Tibial artery (tissue), 4 donors: ENCODE data around the gene TRIM33.
A peak's percentile ranks its signal among the peaks of the same experiment; 100 is the strongest.

Source experiments
- DNase-seq, 2 donors: peaks; one replicate each; pipeline ENCODE4 v3.0.0-alpha.2; 2019
- H3K27ac ChIP-seq, 2 donors: fragments of 200-600 bp; sonication (generic) in 1 of 2; 1 replicate in 1 of 2; 2 replicates in 1 of 2; pipeline ENCODE4 v1.5.1; 2018 to 2019; ENCODE audit warnings: mild to moderate bottlenecking in 1 of 2
- H3K27me3 ChIP-seq, 2 donors: fragments of 200-600 bp; sonication (generic) in 1 of 2; one replicate each; pipeline versions ENCODE4 v1.5.1 to v1.6.0; 2016 to 2019
- H3K36me3 ChIP-seq, 3 donors: fragments of 200-600 bp; sonication (generic) in 2 of 3; one replicate each; pipeline ENCODE4 v1.5.1; 2016 to 2019; ENCODE audit warnings: mild to moderate bottlenecking in 2 of 3
- H3K4me1 ChIP-seq, 4 donors: fragments of 200-600 bp; sonication (generic) in 2 of 4; 1 replicate in 3 of 4; 2 replicates in 1 of 4; pipeline ENCODE4 v1.5.1; 2016 to 2019
- H3K4me3 ChIP-seq, 2 donors: fragments of 200-600 bp; sonication (generic) in 1 of 2; 1 replicate in 1 of 2; 2 replicates in 1 of 2; pipeline ENCODE4 v1.5.1; 2018 to 2019; ENCODE audit warnings: mild to moderate bottlenecking in 2 of 2
- H3K9me3 ChIP-seq, 3 donors: fragments of 200-600 bp; sonication (generic) in 1 of 3; one replicate each; pipeline ENCODE4 v1.5.1; 2016 to 2019
- CTCF ChIP-seq, 2 experiments: fragments of 200-600 bp in 1 of 2; fragments of 450-650 bp in 1 of 2; IDR thresholded peaks; one replicate each; pipeline ENCODE4 v1.5.1; 2017 to 2019; ENCODE audit warnings: antibody characterized with exemption in 2 of 2, mild to moderate bottlenecking in 1 of 2, moderate library complexity in 1 of 2
- intact Hi-C: fragments of 100-400 bp; cut with DNase I; formaldehyde crosslinking; loops from one replicate; pipeline ENCODE4 v1.15.0; 2023; ENCODE audit warnings: low total_unique reads

TRIM33 gene

GRCh38 chr1:114511032-114511785 is at the start of gene TRIM33:
Gene TRIM33, minus strand, starts transcription at chr1:114511203. Its CDS starts 127 bp downstream, at chr1:114511076.
- peak; percentile 85 to 95 for DNase-seq
- H3K9me3 ChIP-seq = no peaks in the 10 kb centered on the region
- peak within 1 kb of the TSS; percentile 93 to 96 for H3K27ac ChIP-seq
- H3K27me3 ChIP-seq = no peaks in the 10 kb centered on the region
- peaks cover 0 to 43% (median 31%) of the 10 kb centered on the region in 4 donors for H3K4me1 ChIP-seq
- H3K36me3 ChIP-seq = no peaks in the 10 kb centered on the region
- peak within 1 kb of the TSS; percentile 90 to 98 for H3K4me3 ChIP-seq
- no peak for TF ChIP-seq CTCF (IDR thresholded peaks at IDR 0.05)
- intact Hi-C loops = loop anchor here (2.0 kb wide), 1 partner anchor 70 kb away; the partner anchor contains the start of gene BCAS2

GRCh38 chr1:114559356-114559755 is 48.4 kb upstream of the TRIM33 start:
- Histone ChIP-seq H3K9me3 (no peaks in the 10 kb centered on the region), H3K4me1 (no peaks in the 10 kb centered on the region), H3K4me3 (no peak overlapping the region), H3K36me3 (peaks cover 0 to under 1% (median 0%) of the 10 kb centered on the region in 3 donors), H3K27ac (no peak overlapping the region), H3K27me3 (no peaks in the 10 kb centered on the region)
- intact Hi-C loops = no loop called here
- TF ChIP-seq CTCF (IDR thresholded peaks at IDR 0.05) = no peak
- no peak for DNase-seq

GRCh38 chr1:114558544-114558943 is 47.5 kb upstream of the TRIM33 start:
- Histone ChIP-seq H3K9me3 (no peaks in the 10 kb centered on the region), H3K4me3 (no peak overlapping the region), H3K27ac (no peak overlapping the region), H3K4me1 (no peaks in the 10 kb centered on the region), H3K36me3 (no peaks in the 10 kb centered on the region), H3K27me3 (no peaks in the 10 kb centered on the region)
- intact Hi-C loops = no loop called here
- peak in 1 of 2 experiments; percentile 27 for TF ChIP-seq CTCF (IDR thresholded peaks at IDR 0.05)
- no peak for DNase-seq

- H3K4me3 ChIP-seq = no peak overlapping the region
Observed at GRCh38 chr1:114554577-114554976, 43.6 kb upstream of the TRIM33 start.

GRCh38 chr1:114552106-114552639 is 41.2 kb upstream of the TRIM33 start:
- H3K27ac ChIP-seq = no peak overlapping the region
- H3K4me1 ChIP-seq = no peaks in the 10 kb centered on the region
- no peak for TF ChIP-seq CTCF (IDR thresholded peaks at IDR 0.05)
- H3K9me3 ChIP-seq = no peaks in the 10 kb centered on the region
- H3K4me3 ChIP-seq = no peak overlapping the region
- no peaks in the 10 kb centered on the region for H3K36me3 ChIP-seq
- DNase-seq = no peak
- intact Hi-C loops = no loop called here
- no peaks in the 10 kb centered on the region for H3K27me3 ChIP-seq

More at GRCh38 chr1:114554577-114554976, 43.6 kb upstream of the TRIM33 start:
- no peak overlapping the region for H3K27ac ChIP-seq
- H3K36me3 ChIP-seq = no peaks in the 10 kb centered on the region
- TF ChIP-seq CTCF (IDR thresholded peaks at IDR 0.05) = no peak
- no peaks in the 10 kb centered on the region for H3K27me3 ChIP-seq
- no peak for DNase-seq
- no peaks in the 10 kb centered on the region for H3K9me3 ChIP-seq
- H3K4me1 ChIP-seq = no peaks in the 10 kb centered on the region
- intact Hi-C loops = no loop called here
